ENCODE measurements around the gene KCNMA1. TPM values are rescaled to one million over a fixed set of nuclear protein-coding genes. Genes with fewer than 3 reads are reported as not detected.
A peak's percentile ranks its signal among the peaks of the same experiment; 100 is the strongest.

The KCNMA1 gene
- total RNA-seq, 2 donors from 2014 or later: 49.9 to 76.2 TPM

DNA sequence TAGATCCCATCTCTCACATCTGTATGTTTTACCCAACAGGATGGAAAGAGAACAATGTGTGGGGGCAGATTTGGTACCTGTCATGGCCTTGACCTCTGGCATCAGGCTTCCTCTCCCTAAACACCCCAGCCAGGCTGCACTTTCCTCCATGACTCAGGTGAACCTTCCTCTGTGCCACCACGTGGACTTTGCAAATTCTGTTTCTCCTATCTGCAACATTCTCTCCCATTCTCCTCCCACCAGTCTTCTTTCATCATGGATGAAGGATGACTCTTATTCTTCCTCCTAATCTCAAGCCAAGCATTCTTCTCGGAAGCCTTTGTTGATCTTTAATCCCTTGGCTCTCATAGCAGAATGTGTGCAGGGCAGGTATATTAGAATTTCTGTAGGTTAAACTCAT is 355.4 kb downstream of the KCNMA1 start:
- intact Hi-C loops (cut with DNase I, micrococcal nuclease): no loop called here
- ATAC-seq (no peak), DNase-seq (no peak)

- ATAC-seq: no peak
- intact Hi-C loops (cut with DNase I, micrococcal nuclease): no loop called here
Measured at GRCh38 chr10:77281719-77282118, 355.9 kb downstream of the KCNMA1 start.

DNA sequence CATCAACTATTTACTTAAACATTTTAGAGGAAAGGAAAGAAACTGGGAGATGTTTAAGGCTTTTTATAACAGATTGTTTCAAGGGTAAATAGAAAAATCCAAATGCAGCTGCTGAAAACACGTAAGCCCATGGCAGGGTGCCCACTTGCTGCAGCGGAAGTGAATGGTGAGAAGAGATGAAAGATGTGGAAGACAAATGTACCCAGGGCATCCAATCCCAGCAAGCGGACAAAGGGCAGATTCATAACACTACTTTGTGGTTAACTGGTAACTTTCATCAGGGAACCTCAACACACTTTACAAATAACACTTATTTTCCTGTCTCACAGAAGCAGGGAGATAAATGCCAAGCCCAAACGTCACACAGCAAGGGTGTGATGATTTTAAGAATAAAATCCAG is 358.4 kb downstream of the KCNMA1 start:
- intact Hi-C loops (cut with DNase I, micrococcal nuclease): no loop called here
- ATAC-seq (no peak), DNase-seq (peak in 1 of 2 donors; percentile 18)

More at GRCh38 chr10:77281719-77282118, 355.9 kb downstream of the KCNMA1 start:
- no peak for DNase-seq

DNA sequence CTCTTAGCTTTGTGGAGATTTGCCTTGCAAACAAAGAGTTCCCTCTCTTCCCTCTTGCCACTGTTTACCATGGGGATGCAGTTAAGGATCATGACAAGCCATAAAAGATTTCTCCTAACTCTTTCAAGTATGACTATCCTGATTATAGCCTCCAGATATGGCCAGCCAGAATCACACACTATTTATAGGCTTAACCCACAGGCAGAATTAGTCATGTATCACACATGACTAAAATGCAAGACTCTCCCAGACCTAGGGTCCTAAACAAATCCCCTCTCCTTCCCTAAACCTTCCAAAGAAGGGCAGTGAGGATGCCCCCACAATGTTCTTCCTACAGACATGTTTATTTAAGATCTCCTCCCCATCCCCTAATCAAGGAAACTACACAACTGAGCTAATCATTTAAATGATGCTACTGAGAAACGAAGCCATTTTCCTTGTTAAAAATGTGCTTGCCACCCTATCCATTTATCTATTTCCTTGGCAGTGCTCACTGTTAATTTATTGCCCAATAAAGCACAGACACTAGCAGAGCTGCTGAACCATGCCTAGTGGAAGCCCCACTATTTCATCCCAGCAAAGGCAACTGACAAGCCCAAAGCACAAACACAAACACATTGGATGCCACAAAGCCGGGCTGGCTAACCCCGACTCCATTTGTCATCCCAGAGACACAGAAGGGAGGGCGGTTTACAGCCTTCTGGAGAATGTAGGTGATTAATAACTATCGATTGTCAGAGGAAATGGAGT is 363.4 kb downstream of the KCNMA1 start:
- intact Hi-C loops (cut with DNase I, micrococcal nuclease): no loop called here
- ATAC-seq (peak; percentile 41), DNase-seq (no peak)

- intact Hi-C loops (cut with DNase I, micrococcal nuclease): no loop called here
- no peak for ATAC-seq
- DNase-seq: no peak
Measured at GRCh38 chr10:77269163-77269562, 368.4 kb downstream of the KCNMA1 start.

GRCh38 chr10:77268721-77269120 is 368.9 kb downstream of the KCNMA1 start:
- ATAC-seq (no peak), DNase-seq (no peak)
- intact Hi-C loops (cut with DNase I, micrococcal nuclease): no loop called here

GRCh38 chr10:77267703-77268675 is 369.6 kb downstream of the KCNMA1 start:
- no peak for DNase-seq
- intact Hi-C loops (cut with DNase I, micrococcal nuclease): no loop called here
- ATAC-seq: no peak

DNA sequence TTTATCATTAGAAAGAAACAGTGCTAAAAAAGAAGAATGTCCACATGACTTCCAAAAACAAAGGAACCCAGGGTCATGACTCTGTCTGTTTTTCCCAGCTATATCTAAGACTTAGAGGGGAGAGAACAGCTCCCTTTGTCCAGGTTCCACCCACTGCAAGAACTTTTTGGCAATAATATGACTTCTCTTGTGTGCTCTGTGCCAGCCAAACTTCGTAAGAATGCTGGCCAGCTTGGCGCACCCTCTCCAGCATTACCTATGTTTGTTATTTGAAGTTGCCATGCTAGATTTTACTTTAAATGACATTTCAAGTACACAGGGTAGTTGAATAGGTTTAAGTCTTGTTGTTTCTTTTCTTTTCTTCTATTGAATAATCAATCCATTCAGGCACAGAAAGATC is 371.4 kb downstream of the KCNMA1 start:
- intact Hi-C loops (cut with DNase I, micrococcal nuclease): no loop called here
- DNase-seq (no peak), ATAC-seq (no peak)

DNA sequence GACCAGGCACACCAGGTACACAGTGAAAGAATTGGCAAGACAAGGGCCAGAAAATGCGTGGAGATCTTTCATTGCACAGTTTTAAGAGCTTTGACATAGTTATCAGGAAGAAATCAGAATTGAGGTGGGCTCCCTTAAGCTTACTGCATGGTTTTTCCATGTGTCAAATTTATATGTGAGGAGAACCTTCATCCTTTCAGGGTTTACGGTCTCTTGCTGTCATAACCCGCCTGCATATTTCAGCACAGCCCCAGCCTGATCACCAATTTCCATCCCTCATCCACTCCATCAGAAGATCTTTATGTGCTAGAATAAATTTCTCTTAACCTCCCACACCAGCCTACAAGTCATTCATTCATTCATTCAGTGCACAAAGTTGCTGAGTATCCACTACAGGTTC is 373.1 kb downstream of the KCNMA1 start:
- DNase-seq: no peak
- no peak for ATAC-seq
- intact Hi-C loops (cut with DNase I, micrococcal nuclease): no loop called here

GRCh38 chr10:77264107-77264506 is 373.5 kb downstream of the KCNMA1 start:
- ATAC-seq: no peak
- intact Hi-C loops (cut with DNase I, micrococcal nuclease): no loop called here

DNA sequence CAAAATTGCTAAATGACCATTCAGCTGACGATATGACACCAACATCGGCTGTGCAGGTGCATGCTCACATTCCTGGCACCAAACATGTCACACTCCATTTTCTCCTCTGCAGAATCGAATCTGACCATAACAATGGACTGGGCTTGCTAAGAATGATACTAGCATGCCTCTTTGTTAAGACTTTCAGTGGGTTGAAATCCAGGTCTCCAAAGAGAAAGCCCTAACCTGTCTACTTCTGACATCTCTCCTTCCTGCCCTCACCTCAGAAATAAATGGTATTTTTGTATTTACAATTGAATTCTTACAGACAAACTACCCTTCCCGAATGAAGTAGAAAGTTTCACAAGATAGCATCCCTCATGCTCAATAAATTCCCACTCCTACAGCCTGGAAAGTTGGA is 373.9 kb downstream of the KCNMA1 start:
- intact Hi-C loops (cut with DNase I, micrococcal nuclease): no loop called here
- no peak for DNase-seq
- no peak for ATAC-seq

More at GRCh38 chr10:77264107-77264506, 373.5 kb downstream of the KCNMA1 start:
- DNase-seq: no peak

GRCh38 chr10:77261146-77261545 is 376.5 kb downstream of the KCNMA1 start:
- no peak for DNase-seq
- intact Hi-C loops (cut with DNase I, micrococcal nuclease): no loop called here
- ATAC-seq: no peak

- intact Hi-C loops (cut with DNase I, micrococcal nuclease): no loop called here
- no peak for DNase-seq
- ATAC-seq: no peak
Measured at GRCh38 chr10:77259171-77259874, 378.3 kb downstream of the KCNMA1 start.

GRCh38 chr10:77256346-77256745 is 381.3 kb downstream of the KCNMA1 start:
- ATAC-seq (no peak), DNase-seq (no peak)
- intact Hi-C loops (cut with DNase I, micrococcal nuclease): no loop called here

DNA sequence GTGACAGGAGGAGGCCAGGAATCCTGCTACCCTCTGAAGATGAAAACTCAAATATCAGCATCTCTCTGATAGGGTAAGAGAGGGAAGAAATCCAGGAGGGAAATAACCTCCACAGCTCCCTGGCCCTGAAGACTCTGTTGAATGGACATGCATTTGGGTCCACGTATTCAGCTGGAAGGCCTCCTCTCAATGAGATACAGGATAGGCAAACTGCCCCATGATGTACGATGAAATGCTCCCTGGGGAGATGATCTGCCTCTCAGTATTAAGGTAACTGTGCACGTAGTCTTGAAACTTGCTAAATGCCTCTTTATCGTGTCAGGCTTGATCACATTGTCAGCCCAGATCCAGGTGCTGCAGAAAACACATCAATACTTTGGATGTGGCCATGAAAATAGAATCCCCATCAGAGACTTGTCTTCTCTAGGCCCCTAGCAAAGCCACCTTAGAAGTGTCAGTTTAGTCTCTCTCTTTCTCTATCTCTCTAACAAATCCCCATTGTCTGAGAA is 384.0 kb downstream of the KCNMA1 start:
- intact Hi-C loops (cut with DNase I, micrococcal nuclease): no loop called here
- no peak for ATAC-seq
- no peak for DNase-seq

DNA sequence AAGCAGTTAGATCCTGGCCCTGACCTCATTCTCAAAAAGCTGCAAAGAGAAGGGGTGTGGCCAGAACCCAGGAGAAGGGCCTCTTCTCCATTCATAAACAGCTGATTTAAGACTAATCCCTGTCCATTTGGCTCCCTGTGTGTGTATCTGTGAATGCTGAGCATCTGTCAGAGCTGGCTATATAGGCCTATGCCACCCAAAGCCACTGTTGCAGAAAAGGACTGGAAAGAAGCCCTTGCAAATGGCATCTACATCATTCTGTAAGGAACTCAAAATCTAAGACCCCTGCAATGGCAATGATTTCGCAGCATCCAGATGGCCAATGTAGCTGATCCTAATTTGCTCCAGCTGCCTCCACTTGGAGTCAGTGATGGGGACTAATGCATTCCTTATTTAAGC is 384.5 kb downstream of the KCNMA1 start:
- ATAC-seq: no peak
- no peak for DNase-seq
- intact Hi-C loops (cut with DNase I, micrococcal nuclease): no loop called here

GRCh38 chr10:77252380-77253146 is 385.0 kb downstream of the KCNMA1 start:
- DNase-seq: no peak
- intact Hi-C loops (cut with DNase I, micrococcal nuclease): no loop called here
- ATAC-seq: no peak

DNA sequence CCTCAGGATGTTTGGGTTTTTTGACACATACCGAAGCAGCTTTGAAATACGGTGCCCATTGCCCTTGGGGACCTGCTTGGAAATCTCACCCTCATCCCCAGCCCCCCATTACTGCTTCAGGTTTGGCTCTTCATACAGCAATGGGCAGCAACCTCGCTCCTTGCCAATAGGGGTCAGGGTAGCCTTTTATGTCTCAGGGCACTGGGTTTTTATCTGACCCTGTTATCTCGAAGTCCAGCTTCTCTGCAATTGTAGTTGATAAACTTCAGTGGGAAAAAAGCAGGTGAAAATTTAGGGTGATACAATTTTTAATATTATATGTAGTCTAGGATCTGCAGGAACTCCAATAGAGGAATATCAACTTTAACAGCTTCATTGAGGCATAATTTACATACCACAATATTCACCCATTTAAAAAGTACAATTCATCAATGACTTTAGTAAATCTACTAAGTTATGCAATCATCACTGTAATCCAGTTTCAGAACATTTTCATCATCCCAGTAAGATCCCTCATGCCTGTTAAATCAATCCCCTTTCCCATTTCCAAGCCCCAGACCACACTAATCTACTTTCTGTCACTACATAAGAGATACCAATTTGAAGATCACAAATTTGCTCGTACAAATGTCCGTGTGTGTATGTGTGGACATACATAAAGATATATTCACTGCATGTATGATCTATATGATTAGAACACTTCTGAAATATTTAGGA is 386.2 kb downstream of the KCNMA1 start:
- DNase-seq: no peak
- intact Hi-C loops (cut with DNase I, micrococcal nuclease): no loop called here
- ATAC-seq: peak; percentile 39
